ENCODE data around the gene CCDC121.

DNA sequence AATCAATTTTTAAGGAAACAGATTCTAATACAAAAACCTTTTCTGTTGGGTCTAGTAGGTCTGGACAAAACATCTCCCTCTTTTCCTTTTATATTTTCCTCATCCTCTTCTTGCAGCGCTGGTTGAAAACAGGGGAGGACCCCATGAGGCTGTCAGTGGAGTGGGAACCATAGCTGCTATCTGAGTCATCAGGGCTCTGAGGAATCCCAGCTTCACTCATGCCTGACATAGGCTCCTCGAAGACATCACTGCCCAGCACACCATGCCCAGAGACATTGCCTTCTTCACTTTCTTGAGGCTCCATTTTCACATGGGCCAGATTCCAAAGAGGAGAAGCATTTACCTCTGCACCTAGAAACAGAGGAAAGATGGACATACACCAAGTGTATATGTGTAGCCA, 24.6 kb upstream of the CCDC121 start:
- TF ChIP-seq, protein P1, sequence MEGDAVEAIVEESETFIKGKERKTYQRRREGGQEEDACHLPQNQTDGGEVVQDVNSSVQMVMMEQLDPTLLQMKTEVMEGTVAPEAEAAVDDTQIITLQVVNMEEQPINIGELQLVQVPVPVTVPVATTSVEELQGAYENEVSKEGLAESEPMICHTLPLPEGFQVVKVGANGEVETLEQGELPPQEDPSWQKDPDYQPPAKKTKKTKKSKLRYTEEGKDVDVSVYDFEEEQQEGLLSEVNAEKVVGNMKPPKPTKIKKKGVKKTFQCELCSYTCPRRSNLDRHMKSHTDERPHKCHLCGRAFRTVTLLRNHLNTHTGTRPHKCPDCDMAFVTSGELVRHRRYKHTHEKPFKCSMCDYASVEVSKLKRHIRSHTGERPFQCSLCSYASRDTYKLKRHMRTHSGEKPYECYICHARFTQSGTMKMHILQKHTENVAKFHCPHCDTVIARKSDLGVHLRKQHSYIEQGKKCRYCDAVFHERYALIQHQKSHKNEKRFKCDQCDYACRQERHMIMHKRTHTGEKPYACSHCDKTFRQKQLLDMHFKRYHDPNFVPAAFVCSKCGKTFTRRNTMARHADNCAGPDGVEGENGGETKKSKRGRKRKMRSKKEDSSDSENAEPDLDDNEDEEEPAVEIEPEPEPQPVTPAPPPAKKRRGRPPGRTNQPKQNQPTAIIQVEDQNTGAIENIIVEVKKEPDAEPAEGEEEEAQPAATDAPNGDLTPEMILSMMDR (IDR thresholded peaks at IDR 0.05), result no peak
- TF ChIP-seq POLR2A (IDR thresholded peaks at IDR 0.05), result no peak

Data from lower leg skin (tissue), 3 donors.